Adrenal gland (tissue), 12 donors: ENCODE results near the gene TPRX1. TPM values are rescaled to one million over a fixed set of nuclear protein-coding genes. Genes with fewer than 3 reads are reported as not detected.

ENCODE experiments used
- DNase-seq, 7 donors: peaks; one replicate each; pipeline ENCODE4 v3.0.0-alpha.2; 2019 to 2020
- H3K27ac ChIP-seq, 5 donors: fragments of 200-600 bp; sonication (generic) in 4 of 5; 1 replicate in 3 of 5; 2 replicates in 2 of 5; pipeline versions ENCODE4 v1.5.1 to v1.8.0; 2016 to 2020; ENCODE audit warnings: mild to moderate bottlenecking in 1 of 5
- H3K27me3 ChIP-seq: fragments of 200-600 bp; 2 replicates; pipeline ENCODE4 v1.8.0; 2021
- H3K36me3 ChIP-seq, 2 donors: fragments of 200-600 bp; replicated peaks in 1 of 2; 1 replicate in 1 of 2; 2 replicates in 1 of 2; pipeline versions ENCODE4 v1.5.1 to v1.8.0; 2018 to 2022
- H3K4me1 ChIP-seq, 2 donors: fragments of 200-600 bp; replicated peaks in 1 of 2; 1 replicate in 1 of 2; 2 replicates in 1 of 2; pipeline versions ENCODE4 v1.5.1 to v1.8.0; 2018 to 2021
- H3K4me3 ChIP-seq, 4 donors: fragments of 200-600 bp; sonication (generic) in 3 of 4; one replicate each; pipeline ENCODE4 v1.5.1; 2016 to 2018
- H3K9me3 ChIP-seq, 3 donors: fragments of 200-600 bp; sonication (generic) in 1 of 3; replicated peaks in 1 of 3; 1 replicate in 2 of 3; 2 replicates in 1 of 3; pipeline versions ENCODE4 v1.5.1 to v1.8.0; 2016 to 2021
- CTCF ChIP-seq, 6 experiments: fragments of 450-650 bp in 4 of 6; fragments of 200-600 bp in 2 of 6; sonication (generic) in 1 of 6; IDR thresholded peaks; 1 replicate in 5 of 6; 2 replicates in 1 of 6; pipeline versions ENCODE4 v1.5.1 to v1.8.0; 2016 to 2021; ENCODE audit warnings: antibody characterized with exemption in 6 of 6, mild to moderate bottlenecking in 2 of 6, moderate library complexity in 1 of 6
- POLR2A ChIP-seq, 2 donors: fragments of 450-650 bp; IDR thresholded peaks; one replicate each; pipeline ENCODE4 v1.6.1; 2017; ENCODE audit warnings: antibody characterized with exemption in 2 of 2, mild to moderate bottlenecking in 2 of 2, moderate library complexity in 1 of 2
- WGBS, 4 donors: extraction: QIAGEN DNeasy Blood & Tissue Kit in 2 of 4; methylation state at CpG; one replicate each; pipeline versions ENCODE4 v1.1.5 to v1.1.7; 2013 to 2017; 5-methylcytosine and 5-hydroxymethylcytosine counted together
- intact Hi-C, 2 donors: fragments of 100-400 bp; cut with DNase I; formaldehyde crosslinking; loops; one replicate each; pipeline versions ENCODE4 v1.14.1 to v1.15.0; 2022 to 2023
- polyA plus RNA-seq, 3 donors: library from polyadenylated mRNA; stranded (reverse); fragments of 200-250 nt in 2 of 3; fragments of 350-450 nt in 1 of 3; fragmentation: Illumina TruSeq in 1 of 3; extraction: RNeasy Lipid Tissue Mini Kit (QIAGEN cat#74804) in 1 of 3; gene quantifications; one replicate each; pipeline ENCODE4 v1.2.3, GENCODE V29; 2013 to 2014
- total RNA-seq, 9 donors: library from RNA; depleted of rRNA in 4 of 9; stranded (reverse); fragments of >200 nt in 4 of 9; fragments of 120-200 nt in 1 of 9; fragmentation: NEBNext Ultra II Directional in 1 of 9; extraction: Animal tissue kit (Norgen Biotek cat#: 25700) in 1 of 9; gene quantifications; one replicate each; pipeline versions ENCODE4 v1.1.0 to v1.2.4, GENCODE V29; 2013 to 2023
- donor health status: healthy with polysubstance abuse.
- donor health status: Bipolar disorder and iron deficiency.
- donor health status: DM: yes; HTN: yes; CAD: no.
- donor health status: DM: no; HTN: no; CAD: no.
- donor health status: DM: no; HTN: no; CAD: no.
- donor health status: DM: yes; HTN: yes; CAD: no.

The TPRX1 gene
- total and polyA plus RNA-seq, 12 donors = not detected

GRCh38 chr19:47801270-47801669 lies 3.1 kb downstream of the TPRX1 start:
- DNase-seq = no peak
- intact Hi-C loops = no loop called here
- Histone ChIP-seq H3K36me3 (no peaks in the 10 kb centered on the region), H3K27me3 (peaks cover 5% of the 10 kb centered on the region), H3K27ac (no peak overlapping the region), H3K4me1 (no peaks in the 10 kb centered on the region), H3K9me3 (no peaks in the 10 kb centered on the region), H3K4me3 (no peak overlapping the region)
- TF ChIP-seq CTCF (IDR thresholded peaks at IDR 0.05) = no peak
- 88 to 96% (median 93%) methylated on average over 4 of the region's 4 CpGs for WGBS, 4 donors

- intact Hi-C loops = no loop called here
- Histone ChIP-seq H3K9me3 (no peaks in the 10 kb centered on the region), H3K4me1 (no peaks in the 10 kb centered on the region), H3K27ac (no peak overlapping the region), H3K4me3 (no peak overlapping the region), H3K27me3 (peaks cover 5% of the 10 kb centered on the region), H3K36me3 (no peaks in the 10 kb centered on the region)
- 78 to 87% (median 79%) methylated on average over 4 of the region's 4 CpGs for WGBS, 4 donors
- DNase-seq = no peak
- TF ChIP-seq CTCF (IDR thresholded peaks at IDR 0.05) = no peak
- no peak for TF ChIP-seq POLR2A (IDR thresholded peaks at IDR 0.05)
These were observed 5.5 kb downstream of the TPRX1 start for GRCh38 chr19:47798904-47799266.

GRCh38 chr19:47797996-47798903 lies 6.1 kb downstream of the TPRX1 start:
- Histone ChIP-seq H3K4me1 (no peaks in the 10 kb centered on the region), H3K4me3 (no peak overlapping the region), H3K27me3 (peaks cover 5% of the 10 kb centered on the region), H3K27ac (no peak overlapping the region), H3K36me3 (no peaks in the 10 kb centered on the region), H3K9me3 (no peaks in the 10 kb centered on the region)
- no peak for DNase-seq
- WGBS, 4 donors = 45 to 64% (median 53%) methylated on average over 12 to 14 of the region's 14 CpGs
- intact Hi-C loops = no loop called here
- TF ChIP-seq CTCF (IDR thresholded peaks at IDR 0.05) (no peak), POLR2A (IDR thresholded peaks at IDR 0.05) (no peak)

- DNase-seq = no peak
- Histone ChIP-seq H3K9me3 (no peaks in the 10 kb centered on the region), H3K36me3 (no peaks in the 10 kb centered on the region), H3K4me1 (no peaks in the 10 kb centered on the region), H3K27me3 (peaks cover 5% of the 10 kb centered on the region), H3K27ac (no peak overlapping the region), H3K4me3 (no peak overlapping the region)
- 86 to 91% (median 87%) methylated on average over 2 of the region's 2 CpGs for WGBS, 4 donors
- intact Hi-C loops = no loop called here
- TF ChIP-seq POLR2A (IDR thresholded peaks at IDR 0.05) (no peak), CTCF (IDR thresholded peaks at IDR 0.05) (no peak)
These were observed 7.6 kb downstream of the TPRX1 start for GRCh38 chr19:47796785-47797184.
